ENCODE data around the gene CCDC181.
"Not testable (repeated sequence)": the region's sequence is repeated elsewhere in the genome, so short reads cannot be mapped to it uniquely, and the experiment has no call there.

Gene CCDC181

GRCh38 chr1:169427081-169427641 lies at the start of gene CCDC181:
Gene CCDC181 (minus strand): TSS chr1:169427474. CDS start chr1:169424927, 2,547 bp downstream.
- DNase-seq = peak; percentile 64

- no peak for DNase-seq
These were observed 48.6 kb upstream of the CCDC181 start for GRCh38 chr1:169475806-169476387.

- DNase-seq = no peak
These were observed 47.2 kb upstream of the CCDC181 start for GRCh38 chr1:169474302-169474995.

- no peak for DNase-seq
These were observed 46.1 kb upstream of the CCDC181 start for GRCh38 chr1:169473347-169473746.

GRCh38 chr1:169472738-169473137 lies 45.5 kb upstream of the CCDC181 start:
- no peak for DNase-seq

GRCh38 chr1:169468982-169469381 lies 41.7 kb upstream of the CCDC181 start:
- no peak for DNase-seq

- DNase-seq = peak; percentile 47
These were observed 39.3 kb upstream of the CCDC181 start for GRCh38 chr1:169466259-169467230.

- DNase-seq = no peak
These were observed 38.0 kb upstream of the CCDC181 start for GRCh38 chr1:169465281-169465680.

GRCh38 chr1:169462385-169462784 lies 35.1 kb upstream of the CCDC181 start:
- DNase-seq = no peak

- DNase-seq = no peak
These were observed 34.2 kb upstream of the CCDC181 start for GRCh38 chr1:169461390-169462000.

- peak; percentile 54 for DNase-seq
These were observed 33.0 kb upstream of the CCDC181 start for GRCh38 chr1:169460191-169460833.

GRCh38 chr1:169457443-169457842 lies 30.2 kb upstream of the CCDC181 start:
- no peak for DNase-seq

GRCh38 chr1:169456029-169456428 lies 28.8 kb upstream of the CCDC181 start:
- no peak for DNase-seq

GRCh38 chr1:169452921-169453320 lies 25.6 kb upstream of the CCDC181 start:
- no peak for DNase-seq

- DNase-seq = no peak
These were observed 24.0 kb upstream of the CCDC181 start for GRCh38 chr1:169451218-169451824.

- DNase-seq = no peak
These were observed 16.6 kb upstream of the CCDC181 start for GRCh38 chr1:169443923-169444322.

- no peak for DNase-seq
These were observed 1.0 kb downstream of the CCDC181 start for GRCh38 chr1:169426174-169426705.

GRCh38 chr1:169421309-169421708 lies 6.0 kb downstream of the CCDC181 start:
- no peak for DNase-seq

- DNase-seq = no peak
These were observed 12.3 kb downstream of the CCDC181 start for GRCh38 chr1:169414952-169415351.

GRCh38 chr1:169408340-169408739 lies 18.9 kb downstream of the CCDC181 start:
- not testable (repeated sequence) for DNase-seq

GRCh38 chr1:169402578-169402977 lies 24.7 kb downstream of the CCDC181 start:
- DNase-seq = not testable (repeated sequence)
